Ovary (tissue), 3 donors: ENCODE data around the gene SERPINA4.

Experiments used
- CTCF ChIP-seq, 3 donors: fragments of 450-650 bp in 2 of 3; fragments of 200-600 bp in 1 of 3; IDR thresholded peaks; one replicate each; pipeline versions ENCODE4 v1.5.1 to v1.8.0; 2016 to 2022; ENCODE audit warnings: antibody characterized with exemption in 3 of 3, mild to moderate bottlenecking in 1 of 3
- EP300 ChIP-seq: sonication (generic); formaldehyde crosslinking; IDR thresholded peaks from one replicate; pipeline ENCODE4 v1.6.1; 2017; ENCODE audit warnings: antibody characterized with exemption
- POLR2A ChIP-seq: fragments of 450-650 bp; IDR thresholded peaks from one replicate; pipeline ENCODE4 v1.6.1; 2017; ENCODE audit warnings: antibody characterized with exemption, mild to moderate bottlenecking, moderate library complexity
- donor health status: DM: no; HTN: no; CAD: no.

GRCh38 chr14:94615254-94615653 is 54.0 kb downstream of the SERPINA4 start:
- TF ChIP-seq POLR2A: no peak
- no peak for TF ChIP-seq CTCF (IDR thresholded peaks at IDR 0.05)
- no peak for TF ChIP-seq EP300
